ENCODE results near the gene DPYSL5.
A peak's percentile ranks its signal among the peaks of the same experiment; 100 is the strongest.

DPYSL5 gene

GRCh38 chr2:26933431-26934334 lies 85.8 kb downstream of the DPYSL5 start:
- no peak for DNase-seq (ENCODE audit: low read depth)

GRCh38 chr2:26934335-26934724 lies 86.4 kb downstream of the DPYSL5 start:
- no peak for DNase-seq (ENCODE audit: low read depth)

GRCh38 chr2:26934985-26935384 lies 87.1 kb downstream of the DPYSL5 start:
- no peak for DNase-seq (ENCODE audit: low read depth)

- DNase-seq (ENCODE audit: low read depth), result no peak
These were observed 88.9 kb downstream of the DPYSL5 start for GRCh38 chr2:26936855-26937254.

- no peak for DNase-seq (ENCODE audit: low read depth)
These were observed 90.6 kb downstream of the DPYSL5 start for GRCh38 chr2:26938399-26939118.

- no peak for DNase-seq (ENCODE audit: low read depth)
These were observed 92.1 kb downstream of the DPYSL5 start for GRCh38 chr2:26940001-26940400.

GRCh38 chr2:26941486-26941885 lies 93.6 kb downstream of the DPYSL5 start:
- DNase-seq (ENCODE audit: low read depth), result no peak

- DNase-seq (ENCODE audit: low read depth), result peak; percentile 33
These were observed 94.8 kb downstream of the DPYSL5 start for GRCh38 chr2:26942543-26943295.

- DNase-seq (ENCODE audit: low read depth), result no peak
These were observed 98.2 kb downstream of the DPYSL5 start for GRCh38 chr2:26945991-26946750.

GRCh38 chr2:26946841-26947784 lies 99.2 kb downstream of the DPYSL5 start:
- no peak for DNase-seq (ENCODE audit: low read depth)

- DNase-seq (ENCODE audit: low read depth), result no peak
These were observed 100.9 kb downstream of the DPYSL5 start for GRCh38 chr2:26948800-26949199.

- DNase-seq (ENCODE audit: low read depth), result no peak
These were observed 102.3 kb downstream of the DPYSL5 start for GRCh38 chr2:26950246-26950645.

GRCh38 chr2:26951236-26951635 lies 103.3 kb downstream of the DPYSL5 start:
- no peak for DNase-seq (ENCODE audit: low read depth)

GRCh38 chr2:26952374-26952773 lies 104.4 kb downstream of the DPYSL5 start:
- DNase-seq (ENCODE audit: low read depth), result no peak

GRCh38 chr2:26954135-26954534 lies 106.2 kb downstream of the DPYSL5 start:
- DNase-seq (ENCODE audit: low read depth), result no peak

- no peak for DNase-seq (ENCODE audit: low read depth)
These were observed 109.1 kb downstream of the DPYSL5 start for GRCh38 chr2:26957041-26957440.

- DNase-seq (ENCODE audit: low read depth), result no peak
These were observed 109.6 kb downstream of the DPYSL5 start for GRCh38 chr2:26957534-26957933.

- DNase-seq (ENCODE audit: low read depth), result no peak
These were observed 111.4 kb downstream of the DPYSL5 start for GRCh38 chr2:26959331-26959730.

GRCh38 chr2:26964446-26965130 lies 116.7 kb downstream of the DPYSL5 start:
- no peak for DNase-seq (ENCODE audit: low read depth)

GRCh38 chr2:26968001-26968400 lies 120.1 kb downstream of the DPYSL5 start:
- DNase-seq (ENCODE audit: low read depth), result no peak
